ENCODE data around the gene NUP133.
A peak's percentile ranks its signal among the peaks of the same experiment; 100 is the strongest.
"Not testable (repeated sequence)": the region's sequence is repeated elsewhere in the genome, so short reads cannot be mapped to it uniquely, and the experiment has no call there.

NUP133 gene

DNA sequence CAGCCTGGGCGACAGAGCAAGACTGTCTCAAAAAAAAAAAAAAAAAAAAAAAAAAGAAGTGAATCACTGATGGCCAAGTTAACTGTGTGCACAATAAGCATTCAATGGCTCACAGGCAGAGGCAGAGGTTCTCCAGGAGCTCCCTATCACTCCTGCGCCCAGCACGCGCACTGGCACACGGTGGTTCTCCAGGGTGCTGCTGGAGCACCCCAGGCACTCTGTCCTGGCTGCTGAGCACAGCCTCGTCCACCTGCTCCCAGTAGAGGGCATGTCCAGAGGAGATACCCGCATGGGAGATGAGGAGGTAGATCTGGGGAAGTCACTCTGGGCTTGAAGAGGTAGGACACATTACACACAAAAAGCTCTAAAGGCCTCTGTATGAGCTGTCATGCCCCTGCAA is 21.5 kb upstream of the NUP133 start:
- Mint-ChIP-seq H3K27ac (no peak overlapping the region), H3K4me1 (ENCODE audit: low read depth) (peaks cover 10% of the 10 kb centered on the region), H3K36me3 (ENCODE audit: low read depth) (peaks cover 38% of the 10 kb centered on the region), H3K9me3 (no peaks in the 10 kb centered on the region), H3K4me3 (no peak overlapping the region), H3K27me3 (ENCODE audit: low read depth) (no peaks in the 10 kb centered on the region)

DNA sequence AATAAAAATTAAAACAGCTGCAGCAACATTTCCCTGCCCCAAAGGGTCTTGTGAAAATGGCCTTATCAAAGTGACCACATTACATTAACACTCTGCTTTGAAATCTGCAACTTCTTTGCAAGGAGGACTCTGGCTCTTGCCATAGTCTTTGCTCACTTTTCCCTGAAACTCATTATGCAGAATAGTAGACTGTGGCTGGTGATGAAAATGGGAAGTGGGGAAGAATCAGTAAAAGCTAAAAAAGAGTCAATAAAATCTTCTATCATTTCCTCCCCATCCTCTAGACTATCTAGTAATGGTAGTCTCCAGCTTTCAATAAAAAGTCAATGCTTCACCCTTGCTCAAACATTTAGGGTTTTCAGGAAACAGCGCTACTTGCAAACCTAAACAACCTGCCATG is 18.6 kb upstream of the NUP133 start:
- Mint-ChIP-seq H3K27me3 (ENCODE audit: low read depth) (no peaks in the 10 kb centered on the region), H3K9me3 (no peaks in the 10 kb centered on the region), H3K4me1 (ENCODE audit: low read depth) (peaks cover 5% of the 10 kb centered on the region), H3K36me3 (ENCODE audit: low read depth) (peaks cover 37% of the 10 kb centered on the region), H3K27ac (no peak overlapping the region), H3K4me3 (no peak overlapping the region)

DNA sequence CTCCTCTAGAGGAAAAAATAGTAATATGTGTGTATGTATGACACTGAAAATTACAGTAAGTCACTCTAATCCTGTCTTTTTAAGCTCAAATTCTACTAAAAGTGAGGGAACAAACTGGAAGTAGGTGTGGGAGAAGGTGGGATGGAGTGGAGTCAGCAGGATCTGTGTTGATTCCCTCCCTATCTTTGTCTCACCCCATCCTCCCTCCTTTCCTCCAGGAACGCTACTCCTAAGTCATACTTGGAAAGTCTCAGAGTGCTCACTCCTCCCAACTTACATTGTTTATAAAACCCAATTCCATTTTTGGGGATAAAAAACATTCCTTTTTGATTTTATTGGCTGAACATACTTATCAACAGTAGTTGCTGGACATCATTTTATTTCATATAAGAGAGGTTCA is 14.9 kb upstream of the NUP133 start:
- Mint-ChIP-seq H3K36me3 (ENCODE audit: low read depth) (peaks cover 30% of the 10 kb centered on the region), H3K4me1 (ENCODE audit: low read depth) (peaks cover 5% of the 10 kb centered on the region), H3K27me3 (ENCODE audit: low read depth) (no peaks in the 10 kb centered on the region), H3K4me3 (no peak overlapping the region), H3K27ac (no peak overlapping the region), H3K9me3 (no peaks in the 10 kb centered on the region)

DNA sequence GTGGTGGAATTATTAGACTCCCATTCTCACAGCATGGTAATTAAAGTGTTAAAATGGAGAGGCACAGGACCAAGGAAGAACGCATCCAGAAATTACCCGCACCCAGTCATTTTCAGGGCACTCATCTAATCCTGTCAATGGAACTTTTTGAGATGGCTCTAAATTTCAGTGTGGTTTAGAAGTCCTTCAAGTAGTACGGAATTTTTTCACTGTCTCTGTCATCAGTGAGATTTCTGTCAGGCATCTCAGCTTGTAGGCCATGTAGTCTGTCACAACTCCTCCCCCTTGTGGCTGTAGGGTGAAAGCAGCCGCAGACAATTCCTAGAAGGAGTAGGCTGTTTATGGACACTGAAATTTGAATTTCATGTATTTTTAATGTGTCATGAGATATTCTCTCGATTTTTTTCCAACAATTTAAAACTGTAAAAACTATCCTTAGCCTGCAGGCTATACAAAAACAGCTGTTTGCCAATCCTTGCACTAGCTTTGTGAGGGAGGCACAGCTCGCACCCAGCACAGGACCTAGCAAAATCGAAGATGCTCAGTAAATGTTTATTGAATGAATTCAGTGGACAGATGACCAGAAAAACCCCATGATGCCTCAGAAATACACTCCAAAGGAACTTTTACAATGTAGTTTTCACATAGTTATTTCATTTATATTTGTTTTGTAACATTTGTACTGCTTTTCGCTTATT is 6.6 kb upstream of the NUP133 start:
- H3K36me3 Mint-ChIP-seq (ENCODE audit: low read depth): peaks cover 7% of the 10 kb centered on the region
- no peak overlapping the region for H3K4me3 Mint-ChIP-seq
- no peaks in the 10 kb centered on the region for H3K27me3 Mint-ChIP-seq (ENCODE audit: low read depth)
- H3K27ac Mint-ChIP-seq: no peak overlapping the region
- peaks cover 7% of the 10 kb centered on the region for H3K4me1 Mint-ChIP-seq (ENCODE audit: low read depth)
- H3K9me3 Mint-ChIP-seq: no peaks in the 10 kb centered on the region

DNA sequence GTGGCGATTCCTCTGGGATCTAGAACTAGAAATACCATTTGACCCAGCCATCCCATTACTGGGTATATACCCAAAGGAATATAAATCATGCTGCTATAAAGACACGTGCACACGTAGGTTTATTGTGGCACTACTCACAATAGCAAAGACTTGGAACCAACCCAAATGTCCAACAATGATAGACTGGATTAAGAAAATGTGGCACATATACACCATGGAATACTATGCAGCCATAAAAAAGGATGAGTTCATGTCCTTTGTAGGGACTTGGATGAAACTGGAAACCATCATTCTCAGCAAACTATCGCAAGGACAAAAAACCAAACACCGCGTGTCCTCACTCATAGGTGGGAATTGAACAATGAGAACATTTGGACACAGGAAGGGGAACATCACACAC is 3.5 kb upstream of the NUP133 start:
- H3K4me3 Mint-ChIP-seq; H3K36me3 Mint-ChIP-seq (ENCODE audit: low read depth); H3K27ac Mint-ChIP-seq; H3K27me3 Mint-ChIP-seq (ENCODE audit: low read depth); H3K9me3 Mint-ChIP-seq: not testable (repeated sequence)
- peaks cover 26% of the 10 kb centered on the region for H3K4me1 Mint-ChIP-seq (ENCODE audit: low read depth)

DNA sequence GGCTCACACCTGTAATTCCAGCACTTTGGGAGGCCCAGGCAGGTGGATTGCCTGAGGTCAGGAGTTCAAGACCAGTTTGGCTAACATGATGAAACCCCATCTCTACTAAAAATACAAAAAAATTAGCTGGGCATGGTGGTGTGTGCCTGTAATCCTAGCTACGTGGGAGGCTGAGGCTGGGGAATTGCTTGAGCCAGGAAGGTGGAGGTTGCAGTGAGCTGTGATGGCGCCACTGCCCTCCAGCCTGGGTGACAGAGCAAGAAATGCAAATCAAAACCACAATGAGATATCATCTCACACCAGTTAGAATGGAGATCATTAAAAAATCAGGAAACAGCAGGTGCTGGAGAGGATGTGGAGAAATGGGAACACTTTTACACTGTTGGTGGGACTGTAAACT is 3.1 kb upstream of the NUP133 start:
- not testable (repeated sequence) for H3K9me3 Mint-ChIP-seq; H3K27me3 Mint-ChIP-seq (ENCODE audit: low read depth); H3K27ac Mint-ChIP-seq; H3K36me3 Mint-ChIP-seq (ENCODE audit: low read depth); H3K4me3 Mint-ChIP-seq
- H3K4me1 Mint-ChIP-seq (ENCODE audit: low read depth): peaks cover 26% of the 10 kb centered on the region

DNA sequence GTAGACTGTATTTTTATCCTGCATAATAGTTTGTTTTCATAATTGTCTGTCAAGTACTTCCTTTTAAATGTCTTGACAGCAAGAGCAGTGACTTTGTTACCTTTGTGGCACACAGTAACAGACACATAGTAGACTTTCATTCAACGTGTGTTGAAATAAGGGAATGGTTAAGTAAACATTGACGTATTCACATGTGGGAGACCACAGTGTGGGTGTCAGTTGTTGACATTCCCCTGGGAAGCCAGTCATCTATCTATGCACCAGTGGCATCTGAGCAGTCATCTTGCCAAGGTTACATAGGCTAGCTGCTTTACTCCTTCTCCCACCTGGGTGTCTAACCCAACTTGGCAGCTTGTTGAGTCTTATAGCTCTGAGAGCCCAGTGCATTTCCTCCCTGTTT is 1.4 kb upstream of the NUP133 start:
- Mint-ChIP-seq H3K4me1 (ENCODE audit: low read depth) (peaks cover 23% of the 10 kb centered on the region), H3K27ac (peak overlapping the region; percentile 92), H3K27me3 (ENCODE audit: low read depth) (no peaks in the 10 kb centered on the region), H3K9me3 (no peaks in the 10 kb centered on the region), H3K36me3 (ENCODE audit: low read depth) (peaks cover 6% of the 10 kb centered on the region), H3K4me3 (peak overlapping the region; percentile 88)

DNA sequence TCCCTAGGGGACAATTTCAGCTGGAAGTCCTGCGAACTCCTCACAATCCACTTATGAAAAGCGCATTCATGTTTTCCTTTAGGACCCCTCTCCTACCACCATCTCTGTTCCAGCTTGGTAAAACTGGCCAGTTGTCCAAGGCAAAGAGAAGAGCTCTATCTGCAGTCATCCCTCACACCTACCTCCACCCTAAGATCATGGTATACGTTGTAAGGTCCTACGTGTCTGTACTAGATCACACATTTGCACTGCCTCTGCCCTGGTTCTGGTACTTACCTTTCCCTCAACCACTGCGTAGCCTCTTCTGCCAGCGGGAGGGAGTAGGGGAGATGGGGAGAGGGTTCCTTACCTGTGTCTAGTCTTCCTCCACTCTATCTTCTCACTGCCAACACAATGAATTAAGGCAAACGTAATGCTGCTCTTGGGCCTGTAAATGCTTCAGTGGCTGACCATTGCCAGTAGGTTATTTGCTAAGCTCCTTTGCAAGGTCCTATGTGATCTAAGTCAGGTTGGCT is 739 bp upstream of the NUP133 start:
- Mint-ChIP-seq H3K36me3 (ENCODE audit: low read depth) (peaks cover 7% of the 10 kb centered on the region), H3K27me3 (ENCODE audit: low read depth) (no peaks in the 10 kb centered on the region), H3K9me3 (no peaks in the 10 kb centered on the region), H3K4me1 (ENCODE audit: low read depth) (peaks cover 19% of the 10 kb centered on the region), H3K4me3 (peak overlapping the region; percentile 88), H3K27ac (peak overlapping the region; percentile 92)

DNA sequence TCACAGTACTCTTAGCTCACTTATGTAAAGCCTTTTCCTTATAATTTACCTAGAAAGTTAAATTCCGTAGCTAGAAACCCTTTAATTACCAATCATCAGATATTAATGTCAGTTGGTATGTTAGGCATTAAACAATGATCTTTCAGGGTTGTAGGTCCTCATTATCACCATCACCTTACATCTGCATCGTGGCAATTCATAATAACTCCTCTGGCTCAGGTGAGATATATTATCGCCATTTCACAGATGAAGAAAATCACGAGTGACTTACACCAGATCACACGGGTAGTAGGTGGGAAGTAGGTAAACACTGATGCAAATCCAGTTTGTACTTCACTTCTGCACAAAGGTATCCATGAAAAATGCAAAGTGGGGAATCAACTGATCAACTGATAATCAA is 639 bp downstream of the NUP133 start:
- Mint-ChIP-seq H3K9me3 (no peaks in the 10 kb centered on the region), H3K27ac (peak overlapping the region; percentile 92), H3K4me1 (ENCODE audit: low read depth) (peaks cover 19% of the 10 kb centered on the region), H3K27me3 (ENCODE audit: low read depth) (no peaks in the 10 kb centered on the region), H3K4me3 (peak overlapping the region; percentile 88), H3K36me3 (ENCODE audit: low read depth) (peaks cover 7% of the 10 kb centered on the region)

DNA sequence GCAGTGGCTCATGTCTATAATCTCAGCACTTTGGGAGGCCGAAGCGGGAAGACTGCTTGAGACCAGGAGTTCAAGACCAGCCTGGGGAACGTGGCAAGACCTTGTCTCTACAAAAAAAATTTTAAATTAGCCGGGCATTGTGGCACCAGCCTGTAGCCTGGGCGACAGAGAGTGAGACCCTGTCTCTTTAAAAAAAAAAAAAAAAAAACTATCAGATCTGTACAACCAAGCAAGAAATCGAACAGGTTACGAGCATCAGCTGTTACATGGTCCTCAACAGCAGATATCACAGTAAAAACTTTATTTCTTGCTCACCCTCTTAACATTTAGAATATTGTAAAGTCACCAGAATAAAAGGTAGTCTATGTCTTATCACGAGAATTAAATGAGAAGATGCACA is 1.5 kb downstream of the NUP133 start:
- no peaks in the 10 kb centered on the region for H3K27me3 Mint-ChIP-seq (ENCODE audit: low read depth)
- H3K27ac Mint-ChIP-seq: peak overlapping the region; percentile 20
- peaks cover 10% of the 10 kb centered on the region for H3K36me3 Mint-ChIP-seq (ENCODE audit: low read depth)
- peak overlapping the region; percentile 88 for H3K4me3 Mint-ChIP-seq
- no peaks in the 10 kb centered on the region for H3K9me3 Mint-ChIP-seq
- peaks cover 19% of the 10 kb centered on the region for H3K4me1 Mint-ChIP-seq (ENCODE audit: low read depth)

DNA sequence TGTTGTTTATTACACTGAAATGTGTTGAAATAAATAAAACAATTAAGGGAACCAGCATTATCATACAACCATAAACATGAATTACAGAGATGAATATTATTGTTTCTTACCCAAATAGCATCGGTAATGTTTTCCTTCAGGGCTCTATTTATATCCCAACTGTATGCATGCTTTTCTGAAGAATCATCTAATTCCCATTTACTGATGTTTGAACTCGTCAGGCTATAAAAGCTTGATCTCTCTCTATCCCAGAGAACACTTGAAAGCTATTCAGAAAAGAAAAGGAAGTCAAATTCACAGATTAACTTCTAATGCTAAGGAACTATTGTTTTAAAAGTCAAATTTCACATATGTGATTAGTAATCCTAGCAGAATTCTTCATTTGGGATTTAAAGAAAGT is 12.4 kb downstream of the NUP133 start:
- no peaks in the 10 kb centered on the region for H3K27me3 Mint-ChIP-seq (ENCODE audit: low read depth)
- no peak overlapping the region for H3K4me3 Mint-ChIP-seq
- no peaks in the 10 kb centered on the region for H3K9me3 Mint-ChIP-seq
- H3K27ac Mint-ChIP-seq: no peak overlapping the region
- H3K36me3 Mint-ChIP-seq (ENCODE audit: low read depth): peaks cover 34% of the 10 kb centered on the region
- H3K4me1 Mint-ChIP-seq (ENCODE audit: low read depth): no peaks in the 10 kb centered on the region

DNA sequence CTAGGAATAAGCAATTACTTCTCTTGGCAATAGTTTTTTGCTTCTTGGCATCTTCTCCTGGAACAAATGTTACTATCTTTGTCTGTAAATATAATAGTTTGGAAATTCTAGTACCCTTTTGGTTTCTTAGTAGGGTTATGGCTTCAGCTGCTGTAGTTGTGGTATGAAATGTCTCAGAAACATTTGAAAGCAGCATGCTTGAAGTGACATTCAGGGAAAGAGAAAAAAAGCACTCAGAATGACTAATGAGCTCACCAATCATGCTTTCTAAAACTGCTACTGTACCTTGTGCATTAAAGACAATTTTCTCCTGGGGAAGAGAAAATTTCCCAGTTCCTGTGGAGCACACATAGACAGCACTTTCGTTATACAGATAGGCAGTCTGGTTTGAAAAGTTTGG is 21.0 kb downstream of the NUP133 start:
- Mint-ChIP-seq H3K27ac (no peak overlapping the region), H3K4me1 (ENCODE audit: low read depth) (peaks cover 4% of the 10 kb centered on the region), H3K36me3 (ENCODE audit: low read depth) (peaks cover 36% of the 10 kb centered on the region), H3K27me3 (ENCODE audit: low read depth) (no peaks in the 10 kb centered on the region), H3K4me3 (no peak overlapping the region), H3K9me3 (no peaks in the 10 kb centered on the region)

DNA sequence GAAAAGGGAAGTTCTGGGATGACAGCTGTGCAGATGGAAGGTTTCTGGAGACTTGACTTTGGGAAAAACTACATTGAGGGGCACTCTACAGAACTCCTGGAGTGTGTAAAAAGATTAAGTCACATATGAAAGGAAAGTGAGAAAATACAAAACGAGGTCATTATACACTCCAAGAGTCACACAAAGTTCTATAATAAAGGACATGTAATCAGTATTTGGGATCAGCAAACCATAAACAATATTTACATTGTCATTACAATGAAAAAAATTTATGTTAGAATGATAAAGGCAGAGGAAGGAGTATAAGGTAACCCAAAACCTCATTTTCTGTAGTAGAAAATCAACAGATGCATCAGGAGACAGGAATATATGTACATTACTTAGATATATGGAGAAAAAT is 22.8 kb downstream of the NUP133 start:
- Mint-ChIP-seq H3K4me3 (no peak overlapping the region), H3K36me3 (ENCODE audit: low read depth) (peaks cover 36% of the 10 kb centered on the region), H3K27me3 (ENCODE audit: low read depth) (no peaks in the 10 kb centered on the region), H3K27ac (no peak overlapping the region), H3K9me3 (no peaks in the 10 kb centered on the region), H3K4me1 (ENCODE audit: low read depth) (peaks cover 6% of the 10 kb centered on the region)

DNA sequence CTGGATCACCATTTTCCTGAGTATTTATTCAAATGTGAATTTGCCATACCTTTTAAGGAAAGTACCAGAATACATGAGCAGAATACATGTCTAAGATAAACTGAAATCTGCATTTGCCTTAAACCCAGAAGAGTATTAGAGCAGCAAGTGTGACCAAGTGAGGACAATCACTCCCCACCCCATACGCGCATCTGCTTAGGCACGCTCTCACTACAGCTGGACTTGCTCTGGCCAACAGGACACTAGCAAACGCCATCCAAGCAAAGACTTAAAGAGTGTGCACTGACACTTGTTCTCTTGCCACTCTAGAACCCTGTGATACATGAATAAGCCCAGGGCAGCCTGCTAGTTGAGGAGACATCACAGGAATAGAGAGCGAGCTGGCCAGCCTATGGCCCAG is 25.6 kb downstream of the NUP133 start:
- Mint-ChIP-seq H3K36me3 (ENCODE audit: low read depth) (peaks cover 36% of the 10 kb centered on the region), H3K9me3 (no peaks in the 10 kb centered on the region), H3K27ac (no peak overlapping the region), H3K27me3 (ENCODE audit: low read depth) (no peaks in the 10 kb centered on the region), H3K4me1 (ENCODE audit: low read depth) (peaks cover 13% of the 10 kb centered on the region), H3K4me3 (no peak overlapping the region)

DNA sequence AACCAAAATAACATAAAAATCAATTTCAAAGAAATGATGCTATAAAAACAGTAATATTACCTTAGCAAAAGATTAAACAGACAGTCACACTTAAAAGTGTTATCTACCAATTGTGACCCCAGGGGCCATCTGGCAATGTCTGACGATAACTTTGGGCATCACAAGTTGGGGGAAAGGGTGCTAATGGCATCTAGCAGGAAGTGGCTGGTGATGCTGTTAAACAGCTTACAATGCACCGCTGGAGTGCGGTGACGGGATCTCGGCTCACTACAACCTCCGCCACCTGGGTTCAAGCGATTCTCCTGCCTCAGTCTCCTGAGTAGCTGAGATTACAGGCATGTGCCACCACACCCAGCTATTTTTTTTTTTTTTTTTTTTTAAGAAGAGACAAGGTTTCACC is 27.6 kb downstream of the NUP133 start:
- H3K36me3 Mint-ChIP-seq (ENCODE audit: low read depth): peaks cover 30% of the 10 kb centered on the region
- no peaks in the 10 kb centered on the region for H3K27me3 Mint-ChIP-seq (ENCODE audit: low read depth)
- no peak overlapping the region for H3K4me3 Mint-ChIP-seq
- H3K27ac Mint-ChIP-seq: no peak overlapping the region
- no peaks in the 10 kb centered on the region for H3K9me3 Mint-ChIP-seq
- H3K4me1 Mint-ChIP-seq (ENCODE audit: low read depth): peaks cover 13% of the 10 kb centered on the region

All from T-helper 1 cell treated with Interleukin-12 subunit alpha and Interleukin-12 subunit beta and Interleukin-4 antibody, amounts not matched to agents 30 μg/mL and 1 μg/mL, for 36 hours (primary cell).